OCI-LY1 (cell line): ENCODE results near the gene IQSEC1.

Experiments
- EZH2 ChIP-seq: fragments of 200-600 bp; sonication (generic), shearing (Covaris generic); IDR thresholded peaks from 2 replicates; pipeline ENCODE4 v1.8.0; 2017; ENCODE audit warnings: borderline replicate concordance, mixed run types, mild to moderate bottlenecking, antibody characterized with exemption, low read length, moderate library complexity, mixed read lengths
- TF ChIP-seq, protein P1 (sequence below): fragments of 200-600 bp; sonication (generic), shearing (Covaris generic); IDR thresholded peaks from 2 replicates; pipeline ENCODE4 v1.5.1; 2017; ENCODE audit warnings: mild to moderate bottlenecking, antibody characterized with exemption, low read length, moderate library complexity, mixed read lengths

- TF ChIP-seq, protein P1, sequence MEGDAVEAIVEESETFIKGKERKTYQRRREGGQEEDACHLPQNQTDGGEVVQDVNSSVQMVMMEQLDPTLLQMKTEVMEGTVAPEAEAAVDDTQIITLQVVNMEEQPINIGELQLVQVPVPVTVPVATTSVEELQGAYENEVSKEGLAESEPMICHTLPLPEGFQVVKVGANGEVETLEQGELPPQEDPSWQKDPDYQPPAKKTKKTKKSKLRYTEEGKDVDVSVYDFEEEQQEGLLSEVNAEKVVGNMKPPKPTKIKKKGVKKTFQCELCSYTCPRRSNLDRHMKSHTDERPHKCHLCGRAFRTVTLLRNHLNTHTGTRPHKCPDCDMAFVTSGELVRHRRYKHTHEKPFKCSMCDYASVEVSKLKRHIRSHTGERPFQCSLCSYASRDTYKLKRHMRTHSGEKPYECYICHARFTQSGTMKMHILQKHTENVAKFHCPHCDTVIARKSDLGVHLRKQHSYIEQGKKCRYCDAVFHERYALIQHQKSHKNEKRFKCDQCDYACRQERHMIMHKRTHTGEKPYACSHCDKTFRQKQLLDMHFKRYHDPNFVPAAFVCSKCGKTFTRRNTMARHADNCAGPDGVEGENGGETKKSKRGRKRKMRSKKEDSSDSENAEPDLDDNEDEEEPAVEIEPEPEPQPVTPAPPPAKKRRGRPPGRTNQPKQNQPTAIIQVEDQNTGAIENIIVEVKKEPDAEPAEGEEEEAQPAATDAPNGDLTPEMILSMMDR, result no peak
- no peak for TF ChIP-seq EZH2
Measured at GRCh38 chr3:13103416-13104058, 30.3 kb upstream of the IQSEC1 start.
